GM19238 (cell line): ENCODE data around the gene KCNC4.
A peak's percentile ranks its signal among the peaks of the same experiment; 100 is the strongest.

Experiments used
- DNase-seq: peaks from one replicate; pipeline ENCODE4 v3.0.0; 2011; ENCODE audit warnings: low spot score; ENCODE audit not compliant: insufficient read length

The KCNC4 gene

DNA sequence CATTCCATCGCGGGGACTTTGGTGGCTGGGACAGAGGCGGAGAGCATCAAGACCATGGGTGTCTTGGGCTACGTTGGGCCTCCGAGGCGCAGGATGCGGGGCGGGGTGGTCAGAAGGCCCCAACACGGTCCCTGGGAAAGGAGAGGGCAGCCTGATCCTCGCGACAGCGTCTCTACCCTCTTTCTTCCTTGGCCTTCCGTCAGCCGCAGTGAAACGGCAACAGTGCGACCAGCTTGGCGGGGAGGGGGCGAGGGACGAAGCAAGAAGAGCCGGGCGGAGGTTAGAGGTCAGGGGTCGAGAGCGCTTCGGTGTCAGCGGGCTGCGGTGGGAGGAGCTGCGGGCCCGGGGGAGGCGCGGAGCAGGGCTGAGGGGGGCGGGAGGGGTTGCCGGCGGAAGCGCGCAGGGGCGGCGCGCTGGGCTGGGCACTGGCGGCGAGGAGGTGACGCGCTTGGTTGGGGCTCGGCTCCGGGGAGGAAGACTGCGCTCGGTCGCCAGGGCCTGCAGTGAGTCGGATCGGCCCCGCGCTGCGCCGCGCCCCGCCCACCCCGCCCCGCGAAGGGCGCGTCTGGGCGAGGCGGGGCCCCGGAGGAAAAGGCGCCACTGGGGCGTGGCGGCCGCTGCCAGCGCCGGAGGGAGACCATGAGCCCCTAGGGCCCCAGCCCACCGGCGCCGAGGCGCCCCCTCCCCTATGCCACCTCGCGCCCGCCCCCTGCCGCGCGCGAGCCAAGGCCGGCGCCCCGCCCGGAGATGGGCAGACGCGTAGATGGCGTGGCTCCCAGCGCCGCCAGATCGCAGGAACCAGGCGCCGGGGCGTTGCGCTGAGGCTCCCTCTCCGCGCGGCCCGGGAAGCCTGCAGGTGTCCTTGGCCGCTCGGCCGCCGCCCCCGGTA lies at the start of gene KCNC4:
KCNC4 (plus strand) TSS at position 600 of the 889 bp plus-strand sequence. CDS start 1,186 bp downstream, outside the sequence.
- peak; percentile 84 for DNase-seq

- DNase-seq = no peak
These were observed 49.5 kb upstream of the KCNC4 start for GRCh38 chr1:110160538-110161100.

DNA sequence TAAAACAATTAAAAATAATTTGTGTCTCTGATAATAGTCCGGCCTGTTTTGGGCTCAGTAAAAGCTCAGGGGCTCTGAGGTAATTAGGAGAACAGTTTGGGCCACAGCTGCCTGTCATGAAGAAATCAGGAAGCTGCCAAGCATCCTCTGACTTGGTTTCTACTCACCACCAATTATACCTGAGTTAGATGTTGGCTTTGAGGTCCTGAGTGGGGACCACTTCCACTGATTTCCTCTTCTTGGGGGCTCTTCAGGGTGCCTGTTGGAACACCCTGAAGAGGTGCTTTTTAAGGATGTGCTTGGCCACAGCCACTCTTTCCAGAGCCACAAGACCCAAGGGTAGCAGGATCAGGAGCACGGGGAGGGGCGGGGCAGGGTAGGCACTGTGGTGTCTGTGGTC lies 48.9 kb upstream of the KCNC4 start:
- no peak for DNase-seq

DNA sequence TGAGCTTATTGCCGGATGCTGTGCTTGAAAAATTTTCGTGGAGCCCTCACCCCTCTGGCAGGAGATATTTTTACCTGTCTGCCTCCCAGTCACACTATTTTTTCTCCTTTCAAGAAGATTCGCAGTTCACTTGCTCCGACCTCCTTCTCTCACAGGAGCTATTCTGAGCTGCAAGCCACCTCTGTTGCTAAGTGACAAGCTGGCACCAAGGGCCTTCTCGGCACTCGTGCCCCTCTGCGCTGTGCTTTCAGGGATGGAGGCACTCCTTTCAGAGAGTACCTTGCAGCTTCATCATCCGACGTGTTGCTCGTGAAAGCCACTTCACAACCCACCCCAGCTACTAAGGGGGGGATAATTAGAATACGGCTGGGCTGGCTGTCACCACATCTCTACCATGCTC lies 48.3 kb upstream of the KCNC4 start:
- no peak for DNase-seq

GRCh38 chr1:110163591-110163990 lies 46.5 kb upstream of the KCNC4 start:
- DNase-seq = no peak

DNA sequence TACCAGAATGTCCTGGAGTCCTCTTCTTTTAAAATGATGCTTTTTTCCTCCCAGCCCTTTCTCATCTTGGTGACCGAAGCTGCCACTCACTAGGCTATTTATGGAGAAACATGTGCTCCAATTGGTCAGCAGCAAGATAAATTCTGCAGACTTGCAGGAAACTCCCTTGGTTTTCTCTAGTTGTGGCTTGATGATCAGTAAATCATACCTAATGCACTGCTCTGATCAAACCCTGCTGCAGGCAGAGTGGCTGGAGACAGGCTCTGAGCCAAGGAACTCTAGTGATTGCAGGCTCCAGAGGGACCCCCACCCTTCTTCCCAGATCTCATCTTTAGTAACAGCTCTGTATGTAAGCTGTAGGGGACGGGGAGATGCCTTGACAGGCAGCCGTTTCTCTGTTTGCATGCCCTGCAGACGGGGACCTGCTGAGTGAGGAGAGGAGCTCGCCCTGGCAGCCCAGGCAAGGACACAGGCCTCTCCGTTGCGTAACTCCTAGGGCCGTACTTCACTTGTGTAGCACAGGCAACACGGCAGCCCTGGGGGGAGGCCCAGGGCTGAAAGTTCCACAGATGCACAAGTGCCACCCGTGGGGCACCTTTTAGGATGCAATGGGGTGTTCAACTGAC lies 45.3 kb upstream of the KCNC4 start:
- DNase-seq = no peak

DNA sequence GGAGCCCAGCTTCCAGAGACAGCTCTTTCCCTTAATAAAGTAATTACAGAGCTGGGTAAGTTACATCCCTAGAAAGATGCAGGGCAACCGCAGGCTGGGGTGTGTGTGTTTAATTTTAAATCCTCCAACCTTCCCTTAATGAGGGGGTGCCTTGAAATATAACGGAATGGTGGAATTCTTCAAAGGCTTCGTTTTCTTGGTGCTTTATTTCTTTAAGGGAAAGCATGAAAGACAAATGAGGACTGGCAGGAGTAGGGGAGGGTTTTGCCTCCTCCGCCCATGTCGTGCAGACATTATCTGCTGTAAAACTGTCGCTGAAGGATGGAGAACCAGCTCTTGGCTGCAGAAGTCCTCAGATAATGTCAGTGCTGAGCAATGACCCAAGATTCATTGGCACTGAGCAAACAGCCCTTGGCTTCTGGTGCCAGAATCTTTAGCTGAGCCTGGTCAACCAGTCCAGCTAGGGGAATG lies 44.3 kb upstream of the KCNC4 start:
- DNase-seq = no peak

DNA sequence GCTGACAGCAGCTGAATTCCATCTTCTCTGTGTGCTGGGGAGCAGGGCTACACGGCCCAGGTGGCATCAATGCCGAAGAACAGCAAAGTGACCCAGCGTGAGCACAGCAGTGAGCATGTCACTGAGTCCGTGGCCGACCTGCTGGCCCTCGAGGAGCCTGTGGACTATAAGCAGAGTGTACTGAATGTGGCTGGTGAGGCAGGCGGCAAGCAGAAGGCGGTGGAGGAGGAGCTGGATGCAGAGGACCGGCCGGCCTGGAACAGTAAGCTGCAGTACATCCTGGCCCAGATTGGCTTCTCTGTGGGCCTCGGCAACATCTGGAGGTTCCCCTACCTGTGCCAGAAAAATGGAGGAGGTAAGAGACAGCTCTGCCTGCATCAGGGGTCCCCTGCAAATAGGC lies 43.3 kb upstream of the KCNC4 start:
- no peak for DNase-seq

DNA sequence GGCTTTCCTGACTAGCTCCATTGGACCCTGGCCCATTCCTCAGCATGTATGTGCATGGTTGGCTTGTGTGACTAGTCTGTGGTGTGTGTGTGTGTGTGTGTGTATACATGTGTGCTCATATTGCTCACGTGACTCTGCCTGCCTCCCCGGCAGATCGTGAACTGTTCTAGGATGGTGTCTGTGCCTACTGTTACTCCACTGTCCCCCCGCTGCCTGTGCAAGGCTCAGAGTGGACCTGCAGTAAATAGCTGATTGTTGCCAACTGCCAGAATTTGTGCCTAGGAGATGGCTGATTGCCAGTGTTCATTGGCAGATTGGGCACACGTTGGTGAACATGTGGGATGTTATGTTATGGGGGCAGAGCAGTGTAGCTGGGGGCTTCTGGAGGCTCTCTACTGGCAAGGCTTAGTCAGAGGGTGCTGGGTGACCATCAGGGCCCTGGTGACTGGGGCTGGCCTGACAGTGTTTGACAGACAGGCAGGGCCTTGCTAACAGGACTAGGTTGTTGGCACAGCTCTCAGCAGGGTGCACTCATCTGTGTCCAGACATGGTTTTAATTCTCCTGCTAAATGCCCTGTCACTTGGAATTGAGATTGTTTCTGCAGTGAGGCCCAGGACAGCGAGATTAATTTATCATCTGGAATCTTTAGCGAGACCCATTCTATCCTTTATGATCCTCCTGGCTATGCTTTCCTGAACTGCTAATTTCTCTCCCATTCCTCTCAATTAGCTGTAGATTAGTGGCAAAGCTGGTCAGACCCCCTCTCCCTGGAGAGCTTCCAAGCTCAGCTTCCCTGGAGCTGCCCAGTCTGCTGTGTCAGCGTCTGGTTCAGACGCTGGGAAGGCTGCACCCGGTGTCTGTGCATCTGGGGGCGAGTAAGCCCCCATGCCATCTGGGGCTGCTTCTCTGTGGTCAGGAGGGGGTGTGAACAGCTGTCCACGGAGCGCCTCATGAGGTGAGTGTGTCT lies 39.1 kb upstream of the KCNC4 start:
- no peak for DNase-seq

GRCh38 chr1:110172001-110172400 lies 38.1 kb upstream of the KCNC4 start:
- DNase-seq = no peak

DNA sequence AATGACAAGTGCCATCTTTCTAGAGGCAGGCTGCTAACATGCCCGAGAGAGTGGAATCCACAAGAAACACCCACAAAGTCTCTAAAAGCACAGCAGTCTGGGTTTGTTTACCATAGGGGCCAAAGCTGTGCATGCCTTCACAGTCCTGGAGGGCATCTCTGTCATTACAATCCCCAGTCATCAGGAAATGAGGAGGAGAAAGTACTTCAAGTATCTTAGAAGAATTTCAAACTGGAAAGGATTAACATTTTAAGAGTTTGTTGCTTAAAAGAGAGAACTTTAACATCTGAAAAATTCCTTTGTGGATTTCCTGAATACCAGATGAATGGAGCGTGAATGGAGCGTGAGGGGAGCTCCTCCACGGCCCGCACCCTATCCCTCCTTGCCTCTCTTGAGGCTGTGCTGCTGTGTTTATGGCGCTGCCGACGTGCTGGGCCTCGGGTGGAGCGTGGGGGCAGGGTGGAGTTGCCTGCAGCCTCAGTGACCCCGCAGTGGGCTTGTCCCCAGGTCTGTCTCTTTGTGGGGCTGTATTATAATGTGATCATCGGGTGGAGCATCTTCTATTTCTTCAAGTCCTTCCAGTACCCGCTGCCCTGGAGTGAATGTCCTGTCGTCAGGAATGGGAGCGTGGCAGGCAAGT lies 36.5 kb upstream of the KCNC4 start:
- no peak for DNase-seq

DNA sequence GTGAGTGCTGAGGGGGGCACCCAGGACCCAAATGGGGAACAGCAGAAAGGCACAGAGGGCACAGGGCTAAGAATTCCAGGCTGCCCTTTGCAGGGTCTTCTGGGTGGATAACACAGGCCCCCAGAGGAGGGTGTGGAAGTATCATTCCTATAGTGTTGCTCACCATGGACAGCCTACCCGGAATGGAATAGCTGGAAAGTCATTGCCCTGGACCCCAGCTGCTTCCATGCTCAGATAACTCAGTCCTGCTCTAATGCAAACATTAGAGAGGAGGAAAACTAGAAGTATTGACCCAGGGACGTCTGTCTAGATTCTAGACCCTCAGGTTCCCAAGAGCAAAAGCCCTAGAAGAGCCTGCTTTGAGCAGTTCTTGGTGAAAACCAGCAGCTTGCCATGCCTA lies 35.2 kb upstream of the KCNC4 start:
- no peak for DNase-seq

DNA sequence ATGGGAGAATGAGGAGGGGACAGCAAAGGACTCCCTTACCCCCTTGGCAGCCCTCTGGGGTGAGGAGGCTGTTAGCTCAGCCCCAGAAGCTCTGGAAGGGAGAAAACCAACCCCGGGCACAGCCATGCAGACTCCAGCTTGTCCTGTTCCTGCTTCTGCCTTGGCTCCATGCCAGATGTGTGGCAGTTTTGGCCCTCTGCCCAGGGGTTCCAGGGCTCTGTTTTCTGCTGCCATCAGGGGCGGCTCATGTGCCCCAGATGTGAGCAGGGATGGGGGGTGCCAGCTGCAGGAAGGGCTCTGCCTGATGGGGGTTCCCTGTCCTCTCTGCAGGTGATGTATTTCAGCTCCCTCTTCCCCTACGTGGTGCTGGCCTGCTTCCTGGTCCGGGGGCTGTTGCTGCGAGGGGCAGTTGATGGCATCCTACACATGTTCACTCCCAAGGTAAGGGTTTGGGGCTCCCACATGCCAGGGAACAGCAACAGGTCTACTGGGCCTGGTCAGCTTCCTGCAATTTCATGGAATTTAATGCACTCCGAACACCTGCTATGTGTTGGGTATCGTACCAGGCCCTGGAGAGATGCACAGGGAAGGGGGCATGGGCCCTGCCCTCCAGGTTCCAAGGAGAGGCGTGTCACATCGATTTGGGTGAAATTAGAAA lies 33.7 kb upstream of the KCNC4 start:
- no peak for DNase-seq

DNA sequence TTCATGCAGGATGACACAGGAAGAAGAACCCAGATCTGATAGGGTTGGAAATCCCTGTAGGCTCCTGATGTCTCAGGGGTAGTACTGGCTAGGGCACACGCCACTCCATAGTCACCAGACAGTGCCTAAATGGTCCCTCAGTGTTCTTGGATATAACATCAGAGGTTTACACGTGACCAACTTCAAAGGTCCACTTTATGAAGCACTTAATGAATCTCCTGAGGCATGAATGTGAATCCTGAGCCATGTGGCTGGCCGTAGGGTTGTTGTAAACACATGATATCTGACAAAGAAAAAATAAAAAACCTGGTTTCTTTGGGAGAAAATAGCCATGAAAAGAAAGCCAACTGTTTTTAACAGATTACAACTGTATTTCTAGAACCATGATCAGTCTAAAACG lies 32.3 kb upstream of the KCNC4 start:
- DNase-seq = no peak

- no peak for DNase-seq
These were observed 26.4 kb upstream of the KCNC4 start for GRCh38 chr1:110183642-110184167.

GRCh38 chr1:110184446-110184845 lies 25.7 kb upstream of the KCNC4 start:
- no peak for DNase-seq

GRCh38 chr1:110185181-110185580 lies 24.9 kb upstream of the KCNC4 start:
- no peak for DNase-seq

GRCh38 chr1:110186558-110186957 lies 23.6 kb upstream of the KCNC4 start:
- DNase-seq = no peak

DNA sequence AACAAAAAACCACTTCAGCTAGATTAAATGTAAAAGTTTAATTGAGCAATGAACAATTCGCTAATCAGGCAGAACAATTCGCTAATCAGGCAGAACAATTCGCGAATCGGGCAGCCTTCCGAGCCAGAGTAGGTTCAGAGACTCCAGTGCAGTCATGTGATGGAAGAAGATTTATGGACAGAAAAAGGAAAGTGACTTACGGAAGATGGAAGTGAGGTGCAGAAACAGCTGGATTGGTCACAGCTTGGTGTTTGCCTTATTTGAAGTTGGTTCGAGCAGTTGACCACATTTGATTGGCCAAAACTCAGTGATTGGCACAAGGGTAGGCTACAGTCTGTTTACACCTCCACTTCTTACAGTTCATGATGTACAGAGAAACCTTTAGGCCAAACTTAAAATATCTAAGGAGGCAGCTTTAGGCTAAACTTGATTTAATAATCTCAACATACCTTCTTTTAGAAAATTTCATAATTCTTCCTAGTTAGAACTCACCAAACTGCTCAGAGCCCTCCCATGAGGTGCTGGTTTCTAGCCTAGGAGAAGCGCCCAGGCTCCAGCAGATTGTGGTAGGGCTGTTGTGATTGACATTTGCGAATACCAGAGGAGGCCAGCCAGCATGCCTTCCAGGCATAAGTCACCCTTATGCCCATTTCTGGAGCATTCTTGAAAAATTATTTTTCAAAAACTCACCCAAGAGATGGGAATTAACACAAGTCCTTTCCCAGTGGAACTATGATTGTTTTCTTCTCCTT lies 22.8 kb upstream of the KCNC4 start:
- DNase-seq = no peak
